ENCODE data around the gene PAX8.
"Not testable (repeated sequence)": the region's sequence is repeated elsewhere in the genome, so short reads cannot be mapped to it uniquely, and the experiment has no call there.

Gene PAX8

GRCh38 chr2:113278742-113279139 lies at the start of gene PAX8:
Gene PAX8 (minus strand): TSS chr2:113278921. CDS start chr2:113278394, 527 bp downstream.
- no peak for DNase-seq

- no peak for DNase-seq
These were observed 49.3 kb upstream of the PAX8 start for GRCh38 chr2:113328043-113328442.

- not testable (repeated sequence) for DNase-seq
These were observed 46.5 kb upstream of the PAX8 start for GRCh38 chr2:113325161-113325731.

- DNase-seq: no peak
These were observed 46.0 kb upstream of the PAX8 start for GRCh38 chr2:113324684-113325160.

- DNase-seq: not testable (repeated sequence)
These were observed 44.4 kb upstream of the PAX8 start for GRCh38 chr2:113323129-113323528.

GRCh38 chr2:113320106-113320505 lies 41.4 kb upstream of the PAX8 start:
- DNase-seq: not testable (repeated sequence)

- not testable (repeated sequence) for DNase-seq
These were observed 40.2 kb upstream of the PAX8 start for GRCh38 chr2:113318941-113319340.

- no peak for DNase-seq
These were observed 37.4 kb upstream of the PAX8 start for GRCh38 chr2:113316085-113316484.

- DNase-seq: not testable (repeated sequence)
These were observed 35.9 kb upstream of the PAX8 start for GRCh38 chr2:113314663-113315062.

- DNase-seq: not testable (repeated sequence)
These were observed 35.5 kb upstream of the PAX8 start for GRCh38 chr2:113314176-113314575.

- not testable (repeated sequence) for DNase-seq
These were observed 33.1 kb upstream of the PAX8 start for GRCh38 chr2:113311781-113312180.

GRCh38 chr2:113311191-113311590 lies 32.5 kb upstream of the PAX8 start:
- not testable (repeated sequence) for DNase-seq

GRCh38 chr2:113309655-113310387 lies 31.1 kb upstream of the PAX8 start:
- no peak for DNase-seq

GRCh38 chr2:113308784-113309183 lies 30.1 kb upstream of the PAX8 start:
- DNase-seq: not testable (repeated sequence)

- not testable (repeated sequence) for DNase-seq
These were observed 27.5 kb upstream of the PAX8 start for GRCh38 chr2:113306207-113306606.

GRCh38 chr2:113305749-113306148 lies 27.0 kb upstream of the PAX8 start:
- DNase-seq: not testable (repeated sequence)

GRCh38 chr2:113305146-113305545 lies 26.4 kb upstream of the PAX8 start:
- no peak for DNase-seq

GRCh38 chr2:113304702-113305101 lies 26.0 kb upstream of the PAX8 start:
- DNase-seq: no peak

- not testable (repeated sequence) for DNase-seq
These were observed 23.7 kb upstream of the PAX8 start for GRCh38 chr2:113302216-113302980.

- DNase-seq: no peak
These were observed 21.6 kb upstream of the PAX8 start for GRCh38 chr2:113300281-113300680.

GRCh38 chr2:113298176-113298575 lies 19.5 kb upstream of the PAX8 start:
- no peak for DNase-seq

GRCh38 chr2:113297590-113297989 lies 18.9 kb upstream of the PAX8 start:
- not testable (repeated sequence) for DNase-seq

- DNase-seq: no peak
These were observed 12.5 kb upstream of the PAX8 start for GRCh38 chr2:113291191-113291590.
